ENCODE data around the gene ZNF26. TPM values are rescaled to one million over a fixed set of nuclear protein-coding genes. Genes with fewer than 3 reads are reported as not detected.

Gene ZNF26
- total RNA-seq, 1 donor from 2014 or later = 20.9 TPM

DNA sequence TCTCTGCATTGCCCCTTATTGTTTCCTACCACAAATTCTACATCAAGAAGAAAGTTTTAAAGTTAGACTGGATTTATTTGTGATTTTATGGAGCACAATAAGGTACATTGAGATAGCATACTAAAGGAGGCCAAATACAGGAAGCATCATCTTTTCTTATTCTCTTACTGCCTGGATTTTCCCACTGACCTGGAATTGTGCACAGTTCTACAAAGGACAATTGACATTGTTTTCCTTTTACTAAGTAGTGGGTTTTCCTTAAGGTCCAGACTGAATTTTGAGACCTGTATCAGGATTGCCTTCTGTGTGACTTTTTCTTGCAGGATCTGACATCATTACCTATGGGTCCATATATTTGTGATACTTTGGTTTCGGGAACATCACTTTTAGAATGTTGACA lies 75.8 kb downstream of the ZNF26 start:
- no peak for DNase-seq (ENCODE audit: low spot score)

DNA sequence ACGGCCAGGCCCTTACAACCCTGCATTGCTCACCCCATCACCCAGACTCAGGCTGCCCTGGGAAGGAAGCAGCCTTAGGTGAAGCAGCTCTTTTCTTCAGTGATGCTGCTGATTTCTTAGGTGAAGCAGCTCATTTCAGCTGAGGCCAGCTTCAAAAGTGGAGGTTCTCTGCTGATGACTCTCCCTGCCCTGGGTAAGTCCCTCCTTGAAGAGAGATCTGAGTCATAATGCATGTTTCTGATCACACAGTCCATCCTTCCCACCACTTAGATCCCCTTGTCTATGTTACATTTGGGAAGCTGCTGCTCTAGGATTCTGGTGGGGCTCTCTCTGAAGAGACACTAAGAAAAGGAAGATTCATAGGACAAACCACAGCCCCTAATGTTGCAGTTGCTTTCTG lies 77.4 kb downstream of the ZNF26 start:
- no peak for DNase-seq (ENCODE audit: low spot score)

DNA sequence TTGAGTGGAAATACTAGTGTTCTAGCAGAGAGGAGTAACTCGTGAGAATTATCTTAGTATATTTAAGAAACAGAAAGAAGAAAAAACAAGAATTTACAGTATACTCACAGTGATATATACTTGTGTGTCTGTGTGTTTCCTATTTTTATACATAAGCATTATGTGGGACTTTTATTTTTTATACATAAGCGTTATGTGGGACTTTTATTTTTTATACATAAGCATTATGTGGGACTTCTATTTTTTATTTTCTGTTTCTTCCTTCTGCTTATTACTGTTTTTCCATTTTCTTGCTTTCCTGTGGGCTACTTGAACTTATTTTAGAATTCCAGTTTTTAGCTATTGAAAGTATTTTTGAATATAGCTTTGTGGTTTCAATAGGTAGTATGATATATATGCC lies 87.7 kb downstream of the ZNF26 start:
- DNase-seq (ENCODE audit: low spot score) = no peak

Other genes with a start within 250 kb of the ZNF26 start
- 38.0 TPM for gene ANKLE2, start 224.5 kb upstream of the ZNF26 start, total RNA-seq (ENCODE audit: insufficient read depth, low replicate concordance)
- gene GOLGA3, start 157.5 kb upstream of the ZNF26 start, total RNA-seq (ENCODE audit: insufficient read depth, low replicate concordance) = 123 TPM
- gene CHFR, start 98.8 kb upstream of the ZNF26 start, total RNA-seq (ENCODE audit: insufficient read depth, low replicate concordance) = 34.7 TPM
- gene ZNF605, start 30.1 kb upstream of the ZNF26 start, total RNA-seq (ENCODE audit: insufficient read depth, low replicate concordance) = 32.5 TPM
- 40.0 TPM for gene ZNF84, start 51.1 kb downstream of the ZNF26 start, total RNA-seq (ENCODE audit: insufficient read depth, low replicate concordance)
- gene ZNF140, start 94.6 kb downstream of the ZNF26 start, total RNA-seq (ENCODE audit: insufficient read depth, low replicate concordance) = 14.9 TPM
- 9.1 TPM for gene ZNF891, start 143.9 kb downstream of the ZNF26 start, total RNA-seq (ENCODE audit: insufficient read depth, low replicate concordance)
- gene ZNF10, start 144.3 kb downstream of the ZNF26 start, total RNA-seq (ENCODE audit: insufficient read depth, low replicate concordance) = 4.6 TPM
- 43.3 TPM for gene ZNF268, start 195.1 kb downstream of the ZNF26 start, total RNA-seq (ENCODE audit: insufficient read depth, low replicate concordance)
- 0.48 TPM for gene ANHX, start 249.5 kb downstream of the ZNF26 start, total RNA-seq (ENCODE audit: insufficient read depth, low replicate concordance)